SU-DHL-6 (cell line): ENCODE results near the gene FLYWCH1.

Experiments used
- H2AFZ ChIP-seq: fragments of 200-600 bp; sonication (generic); 2 replicates; pipeline ENCODE4 v1.6.1; 2014; ENCODE audit warnings: low read depth, mild to moderate bottlenecking, moderate library complexity, mixed read lengths, antibody characterized with exemption, low read length; ENCODE audit not compliant: severe bottlenecking
- H3F3A ChIP-seq: fragments of 200-600 bp; shearing (Covaris generic); 2 replicates; pipeline ENCODE4 v1.6.0; 2016; ENCODE audit warnings: antibody characterized with exemption, mild to moderate bottlenecking; ENCODE audit not compliant: insufficient read depth
- H3K27ac ChIP-seq: fragments of 200-600 bp; sonication (generic); 2 replicates; pipeline ENCODE4 v1.5.1; 2016; ENCODE audit warnings: low read depth, mild to moderate bottlenecking, low read length, moderate library complexity, mixed read lengths
- H3K27me3 ChIP-seq: fragments of 200-600 bp; sonication (generic), shearing (Covaris generic); 2 replicates; pipeline ENCODE4 v1.6.0; 2014; ENCODE audit warnings: mild to moderate bottlenecking, low read length
- H3K36me3 ChIP-seq: fragments of 200-600 bp; sonication (generic); 2 replicates; pipeline ENCODE4 v1.6.1; 2014; ENCODE audit warnings: mild to moderate bottlenecking, low read length, mixed read lengths
- H3K4me2 ChIP-seq: fragments of 300-600, 200-600 bp; shearing (Covaris generic), sonication (generic); 2 replicates; pipeline ENCODE4 v1.6.0; 2014; ENCODE audit warnings: low read length, low read depth, mild to moderate bottlenecking; ENCODE audit not compliant: poor library complexity, severe bottlenecking
- H3K4me3 ChIP-seq: fragments of 200-600 bp; sonication (generic); 2 replicates; pipeline ENCODE4 v1.5.1; 2014; ENCODE audit warnings: antibody characterized with exemption, low read length, mild to moderate bottlenecking, mixed read lengths; ENCODE audit not compliant: insufficient read depth, poor library complexity, severe bottlenecking
- H3K79me2 ChIP-seq: fragments of 200-600 bp; sonication (generic); 2 replicates; pipeline ENCODE4 v1.6.1; 2014; ENCODE audit warnings: mild to moderate bottlenecking, low read length, moderate library complexity; ENCODE audit not compliant: insufficient read depth
- H3K9ac ChIP-seq: fragments of 200-600 bp; sonication (generic); 2 replicates; pipeline ENCODE4 v1.7.0; 2014; ENCODE audit warnings: mild to moderate bottlenecking, low read length
- H3K9me2 ChIP-seq: fragments of 200-600 bp; sonication (generic); replicated peaks from 2 replicates; pipeline ENCODE4 v1.6.1; 2014; ENCODE audit warnings: low read length; ENCODE audit not compliant: insufficient read depth
- H3K9me3 ChIP-seq: fragments of 200-600 bp; sonication (generic); 2 replicates; pipeline ENCODE4 v1.6.1; 2014; ENCODE audit warnings: low read length, mixed read lengths; ENCODE audit not compliant: insufficient read depth
- H4K20me1 ChIP-seq: fragments of 200-600 bp; sonication (generic); 2 replicates; pipeline ENCODE4 v1.6.1; 2014; ENCODE audit warnings: low read depth, mild to moderate bottlenecking, antibody characterized with exemption, low read length, moderate library complexity, mixed read lengths
- EZH2phosphoT487 ChIP-seq: fragments of 200-600 bp; sonication (generic), shearing (Covaris generic); conservative IDR thresholded peaks from 2 replicates; pipeline ENCODE4 v1.6.1; 2018; ENCODE audit warnings: mild to moderate bottlenecking, antibody characterized with exemption, low read length, moderate library complexity, mixed read lengths
- TF ChIP-seq, protein P1 (sequence below): fragments of 200-600 bp; sonication (generic); IDR thresholded peaks from one replicate; pipeline ENCODE4 v1.5.1; 2017; ENCODE audit warnings: antibody characterized with exemption, mild to moderate bottlenecking, low read length, moderate library complexity; ENCODE audit not compliant: insufficient read depth, poor library complexity, severe bottlenecking

Gene FLYWCH1

DNA sequence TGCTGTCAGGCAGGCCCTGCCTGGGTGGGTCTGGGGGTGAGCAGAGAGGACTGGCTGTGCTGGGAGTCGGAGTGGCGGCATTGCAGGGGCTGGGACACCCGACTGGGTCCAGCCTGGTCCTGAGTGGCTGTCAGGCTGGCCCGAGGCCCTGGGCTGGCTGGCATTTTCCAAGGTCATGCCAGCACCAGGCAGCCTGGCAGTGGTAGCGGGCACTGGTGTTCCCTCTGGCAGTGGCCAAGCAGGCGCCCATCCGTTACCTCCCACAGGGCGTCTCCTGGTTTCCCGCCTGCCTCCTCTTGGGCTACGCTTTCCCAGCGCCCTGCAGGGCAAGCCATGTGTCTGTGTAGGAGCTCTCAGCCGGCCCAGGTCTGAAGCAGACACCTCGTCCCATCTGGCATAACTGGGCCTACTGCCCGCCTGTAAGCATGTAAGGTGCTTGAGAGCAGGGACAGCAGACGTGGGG lies 74.2 kb downstream of the FLYWCH1 start:
- no peak overlapping the region for H3K9ac ChIP-seq

DNA sequence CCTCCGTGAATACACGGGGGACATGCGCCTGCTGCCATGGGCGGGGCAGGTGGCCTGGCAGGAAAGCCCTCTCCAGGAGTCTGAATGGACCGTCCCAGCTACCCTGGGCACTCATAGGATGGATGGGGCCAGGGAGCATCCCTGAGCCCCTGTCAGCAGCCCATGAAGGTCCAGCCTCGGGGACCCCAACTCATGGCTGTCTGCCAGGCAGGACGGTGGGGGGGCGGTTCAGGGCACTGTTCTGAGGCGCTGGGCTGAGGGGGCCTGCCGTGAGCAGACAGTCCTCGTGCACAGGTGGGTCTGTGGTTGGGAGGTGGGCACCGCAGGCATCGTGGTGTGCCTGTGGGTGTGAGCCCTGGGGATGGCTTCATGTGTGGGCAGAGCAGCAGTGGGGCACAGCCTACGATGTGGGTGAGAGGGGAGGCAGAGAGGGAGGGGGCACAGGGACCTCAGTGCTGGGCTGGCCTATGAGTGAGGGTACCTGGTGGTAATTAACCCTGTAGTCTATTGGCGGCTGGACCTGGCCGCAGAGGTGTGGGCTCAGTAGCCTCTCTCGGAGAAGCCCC lies 75.0 kb downstream of the FLYWCH1 start:
- Histone ChIP-seq H3K27ac (no peak overlapping the region), H3K79me2 (no peaks in the 10 kb centered on the region), H2AFZ (no peak overlapping the region), H3K9ac (no peak overlapping the region), H3F3A (peaks cover 16% of the 10 kb centered on the region), H3K9me2 (no peaks in the 10 kb centered on the region), H3K27me3 (no peaks in the 10 kb centered on the region), H3K4me3 (no peak overlapping the region), H3K9me3 (no peaks in the 10 kb centered on the region), H3K36me3 (no peaks in the 10 kb centered on the region), H3K4me2 (no peak overlapping the region), H4K20me1 (no peaks in the 10 kb centered on the region)
- TF ChIP-seq, protein P1, sequence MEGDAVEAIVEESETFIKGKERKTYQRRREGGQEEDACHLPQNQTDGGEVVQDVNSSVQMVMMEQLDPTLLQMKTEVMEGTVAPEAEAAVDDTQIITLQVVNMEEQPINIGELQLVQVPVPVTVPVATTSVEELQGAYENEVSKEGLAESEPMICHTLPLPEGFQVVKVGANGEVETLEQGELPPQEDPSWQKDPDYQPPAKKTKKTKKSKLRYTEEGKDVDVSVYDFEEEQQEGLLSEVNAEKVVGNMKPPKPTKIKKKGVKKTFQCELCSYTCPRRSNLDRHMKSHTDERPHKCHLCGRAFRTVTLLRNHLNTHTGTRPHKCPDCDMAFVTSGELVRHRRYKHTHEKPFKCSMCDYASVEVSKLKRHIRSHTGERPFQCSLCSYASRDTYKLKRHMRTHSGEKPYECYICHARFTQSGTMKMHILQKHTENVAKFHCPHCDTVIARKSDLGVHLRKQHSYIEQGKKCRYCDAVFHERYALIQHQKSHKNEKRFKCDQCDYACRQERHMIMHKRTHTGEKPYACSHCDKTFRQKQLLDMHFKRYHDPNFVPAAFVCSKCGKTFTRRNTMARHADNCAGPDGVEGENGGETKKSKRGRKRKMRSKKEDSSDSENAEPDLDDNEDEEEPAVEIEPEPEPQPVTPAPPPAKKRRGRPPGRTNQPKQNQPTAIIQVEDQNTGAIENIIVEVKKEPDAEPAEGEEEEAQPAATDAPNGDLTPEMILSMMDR, result no peak
- no peak for TF ChIP-seq EZH2phosphoT487

More for the DNA sequence above, 74.2 kb downstream of the FLYWCH1 start:
- TF ChIP-seq, protein P1, result no peak
- TF ChIP-seq EZH2phosphoT487, result no peak
- peaks cover 18% of the 10 kb centered on the region for H3F3A ChIP-seq
- H2AFZ ChIP-seq, result no peak overlapping the region
- no peaks in the 10 kb centered on the region for H3K79me2 ChIP-seq
- no peaks in the 10 kb centered on the region for H3K27me3 ChIP-seq
- H3K9me3 ChIP-seq, result no peaks in the 10 kb centered on the region
- H3K27ac ChIP-seq, result no peak overlapping the region
- H3K36me3 ChIP-seq, result no peaks in the 10 kb centered on the region
- no peak overlapping the region for H3K4me3 ChIP-seq
- no peaks in the 10 kb centered on the region for H4K20me1 ChIP-seq
- no peaks in the 10 kb centered on the region for H3K9me2 ChIP-seq
- H3K4me2 ChIP-seq, result no peak overlapping the region

DNA sequence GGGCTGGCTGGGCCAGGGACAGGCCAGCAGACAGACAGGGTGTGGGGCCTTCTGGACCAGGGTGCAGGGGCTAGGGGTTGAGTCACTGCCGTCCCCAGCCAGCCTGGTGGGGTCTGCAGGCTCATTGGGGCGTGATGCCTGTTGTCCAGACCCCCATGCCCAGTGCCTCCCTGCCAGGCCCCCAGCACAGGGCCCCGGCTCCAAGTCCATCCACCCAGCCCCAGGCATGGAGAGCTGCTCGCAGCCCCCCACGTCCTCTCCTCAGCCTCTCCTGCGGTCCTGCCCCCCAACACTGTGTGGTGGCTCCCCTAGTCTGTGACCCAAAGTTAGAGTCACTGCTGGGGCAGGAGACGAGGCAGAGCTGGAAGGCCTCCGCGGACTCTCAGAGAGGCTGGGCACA lies 75.6 kb downstream of the FLYWCH1 start:
- Histone ChIP-seq H3K4me3 (no peak overlapping the region), H3K9me3 (no peaks in the 10 kb centered on the region), H3K36me3 (no peaks in the 10 kb centered on the region), H2AFZ (no peak overlapping the region), H3K27me3 (no peaks in the 10 kb centered on the region), H3K4me2 (no peak overlapping the region), H3K9me2 (no peaks in the 10 kb centered on the region), H3F3A (peaks cover 11% of the 10 kb centered on the region), H3K27ac (no peak overlapping the region), H3K9ac (no peak overlapping the region), H4K20me1 (no peaks in the 10 kb centered on the region), H3K79me2 (no peaks in the 10 kb centered on the region)
- TF ChIP-seq, protein P1, result no peak
- no peak for TF ChIP-seq EZH2phosphoT487
